GM12891 (cell line): Measurements from ENCODE around the gene GNB3.

ENCODE experiments used
- PAX5 ChIP-seq: IDR thresholded peaks from 2 replicates; pipeline ENCODE4 v1.6.1; 2011; ENCODE audit warnings: low read length, moderate library complexity, mild to moderate bottlenecking; ENCODE audit not compliant: insufficient read depth, severe bottlenecking
- POLR2A ChIP-seq: IDR thresholded peaks from 2 replicates; pipeline ENCODE4 v1.6.1; 2011; ENCODE audit warnings: low read depth, low read length, control low read depth
- POLR2AphosphoS5 ChIP-seq: IDR thresholded peaks from 2 replicates; pipeline ENCODE4 v1.6.1; 2011; ENCODE audit warnings: low read depth, low read length, control low read depth
- SPI1 ChIP-seq: IDR thresholded peaks from 2 replicates; pipeline ENCODE4 v1.6.1; 2011; ENCODE audit warnings: low read depth, low read length, control low read depth
- TAF1 ChIP-seq: IDR thresholded peaks from 2 replicates; pipeline ENCODE4 v1.6.1; 2011; ENCODE audit warnings: low read depth, low read length, control low read depth

GRCh38 chr12:6866163-6866919 lies 25.6 kb downstream of the GNB3 start:
- TF ChIP-seq SPI1 (no peak), POLR2AphosphoS5 (no peak), POLR2A (no peak), TAF1 (no peak), PAX5 (no peak)
